KOPT-K1 (cell line): ENCODE data around the gene WSB2.

Source experiments
- H3K27ac ChIP-seq: fragments of 200-600 bp; sonication (generic); 2 replicates; pipeline ENCODE4 v1.5.1; 2016; ENCODE audit warnings: antibody characterized with exemption, mild to moderate bottlenecking, low read depth, low read length; ENCODE audit not compliant: poor library complexity, severe bottlenecking
- H3K36me3 ChIP-seq: fragments of 200-600 bp; sonication (generic); 2 replicates; pipeline ENCODE4 v1.5.1; 2017; ENCODE audit warnings: antibody characterized with exemption, mild to moderate bottlenecking, low read length, moderate library complexity; ENCODE audit not compliant: insufficient read depth
- H3K9me3 ChIP-seq: fragments of 200-600 bp; sonication (generic); 2 replicates; pipeline ENCODE4 v1.5.1; 2017; ENCODE audit warnings: antibody characterized with exemption, low read length, mild to moderate bottlenecking; ENCODE audit not compliant: insufficient read depth, poor library complexity, severe bottlenecking

WSB2 gene

DNA sequence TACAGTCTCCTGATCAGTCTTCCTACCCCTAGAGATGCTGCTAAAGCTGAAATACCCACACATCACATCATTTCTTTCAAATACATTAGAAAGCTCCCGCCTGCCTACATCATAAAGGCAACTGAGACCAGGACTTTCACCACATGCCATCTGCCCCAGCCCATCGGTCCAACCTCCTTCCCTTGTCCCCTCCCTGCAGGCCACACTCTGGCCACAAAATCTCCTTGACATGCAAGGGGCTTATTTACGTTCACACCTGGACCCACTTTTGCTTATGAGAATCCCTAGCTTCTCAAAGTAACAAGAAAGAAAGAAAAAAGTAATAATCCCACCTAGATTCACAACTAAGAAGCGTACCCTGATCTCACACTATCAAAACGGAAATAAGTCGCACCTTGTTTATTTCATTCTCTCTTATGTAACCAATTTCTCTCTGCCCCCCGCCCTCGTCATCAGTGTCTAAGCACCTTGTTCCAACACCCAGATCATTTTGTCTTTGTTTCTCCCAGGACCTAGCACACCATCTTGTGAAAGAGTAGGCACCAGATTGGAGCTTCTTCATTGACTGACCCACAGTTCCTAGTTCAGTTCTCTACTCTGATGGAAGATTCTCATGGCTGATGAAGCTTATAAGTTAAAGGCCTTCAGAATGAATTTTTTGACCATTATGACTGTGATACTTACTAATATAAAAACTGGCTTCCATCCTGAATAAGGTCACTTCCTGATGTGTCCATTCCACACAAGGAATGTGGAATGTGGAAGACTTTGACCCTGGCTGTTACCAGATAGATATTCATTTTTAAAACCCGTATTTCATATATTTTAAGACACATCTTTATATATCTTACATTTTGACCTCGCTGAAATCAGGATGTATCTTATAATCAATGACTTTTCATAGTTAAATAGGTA, 7.7 kb downstream of the WSB2 start:
- H3K9me3 ChIP-seq, result no peaks in the 10 kb centered on the region
- H3K36me3 ChIP-seq, result peaks cover 35% of the 10 kb centered on the region
- H3K27ac ChIP-seq, result no peak overlapping the region

DNA sequence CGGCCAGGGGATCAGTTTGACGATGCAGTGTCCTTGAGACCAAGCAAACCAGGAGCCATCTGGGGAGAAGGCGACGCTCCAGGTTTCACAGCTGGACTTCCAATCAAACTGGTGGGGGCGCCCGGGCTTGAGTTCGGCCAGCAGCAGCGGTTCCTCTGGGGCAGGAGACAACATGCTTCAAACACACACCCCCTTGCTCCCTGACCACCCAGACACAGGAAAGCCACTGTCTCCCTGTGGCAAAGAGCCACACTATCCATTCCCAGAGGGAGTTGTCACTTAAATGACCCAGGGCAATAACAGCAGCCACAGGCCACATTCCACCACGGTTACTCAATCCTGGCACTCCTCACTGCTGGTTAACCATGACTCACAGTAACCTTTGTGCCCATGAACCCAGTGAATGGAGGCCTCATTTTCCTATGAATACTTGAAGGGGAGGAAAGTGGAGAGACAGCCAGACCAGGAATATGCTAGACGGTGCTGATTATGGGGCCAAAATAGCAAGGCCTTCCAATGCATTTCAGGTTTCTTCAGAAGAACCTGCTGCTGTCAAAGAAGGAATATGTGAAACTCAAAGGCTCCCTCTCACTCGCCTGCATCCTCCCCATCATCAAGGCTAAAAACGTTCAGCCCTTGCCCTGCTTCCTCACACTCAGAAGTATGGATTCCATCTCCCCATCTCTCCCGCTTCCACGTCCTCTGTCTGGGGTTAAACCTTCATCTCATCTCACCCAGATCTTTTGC, 8.5 kb downstream of the WSB2 start:
- Histone ChIP-seq H3K36me3 (peaks cover 42% of the 10 kb centered on the region), H3K27ac (no peak overlapping the region), H3K9me3 (no peaks in the 10 kb centered on the region)

DNA sequence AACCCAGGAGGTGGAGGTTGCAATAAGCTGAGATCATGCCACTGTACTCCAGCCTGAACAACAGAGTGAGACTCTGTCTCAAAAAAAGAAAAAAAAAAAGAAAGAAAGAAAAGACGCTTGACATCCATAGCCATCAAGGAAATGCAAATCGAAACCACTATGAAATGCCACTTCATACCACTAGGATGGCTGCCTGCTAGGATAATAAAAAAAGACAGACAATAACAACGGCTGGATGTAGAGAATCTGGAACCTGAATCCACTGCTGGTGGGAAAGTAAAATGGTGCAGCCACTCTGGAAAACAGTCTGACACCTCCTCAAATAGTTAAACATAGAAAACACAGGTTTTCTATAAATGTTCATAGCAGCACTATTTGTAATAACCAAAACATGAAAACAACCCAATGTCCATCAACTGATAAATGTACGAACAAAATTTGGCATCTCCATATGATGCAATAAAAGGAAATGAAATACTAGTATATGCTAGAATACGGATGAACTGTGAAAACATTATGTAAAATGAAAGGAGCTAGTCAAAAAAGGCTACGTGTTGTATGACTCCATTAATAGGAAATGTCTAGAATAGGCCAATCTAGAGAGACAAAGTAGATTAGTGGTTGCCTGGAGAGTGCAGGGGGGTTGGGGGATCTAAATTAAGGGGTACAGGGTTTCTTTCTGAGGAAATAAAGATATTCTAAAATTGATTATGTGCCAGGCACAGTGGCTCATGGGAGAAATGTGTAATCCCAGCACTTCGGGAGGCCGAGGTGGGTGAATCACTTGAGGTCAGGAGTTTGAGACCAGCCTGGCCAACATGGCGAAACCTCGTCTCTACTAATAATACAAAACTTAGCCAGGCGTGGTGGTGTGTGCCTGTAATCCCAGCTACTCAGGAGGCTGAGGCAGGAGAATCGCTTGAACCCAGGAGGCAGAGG, 9.7 kb downstream of the WSB2 start:
- Histone ChIP-seq H3K27ac (no peak overlapping the region), H3K36me3 (peaks cover 42% of the 10 kb centered on the region), H3K9me3 (no peaks in the 10 kb centered on the region)

DNA sequence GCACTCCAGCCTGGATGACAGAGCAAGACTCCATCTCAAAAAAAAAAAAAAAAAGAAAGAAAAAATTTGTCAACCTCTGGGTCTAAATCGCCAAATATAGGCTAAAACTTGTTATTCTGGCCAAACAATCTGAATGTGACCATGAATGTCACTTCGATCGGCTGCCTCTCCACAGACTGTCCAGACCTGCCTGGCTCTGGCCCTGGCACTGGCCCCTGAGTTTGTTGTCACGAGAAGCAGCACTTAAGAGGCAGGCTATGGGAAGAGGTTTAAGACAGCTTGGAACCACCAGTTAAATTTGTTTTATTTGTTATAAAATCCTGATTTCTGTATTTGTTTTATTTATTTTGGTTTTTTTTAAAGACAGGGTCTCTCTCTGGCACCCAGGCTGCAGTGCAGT, 14.5 kb downstream of the WSB2 start:
- Histone ChIP-seq H3K36me3 (peaks cover 66% of the 10 kb centered on the region), H3K9me3 (no peaks in the 10 kb centered on the region), H3K27ac (no peak overlapping the region)

DNA sequence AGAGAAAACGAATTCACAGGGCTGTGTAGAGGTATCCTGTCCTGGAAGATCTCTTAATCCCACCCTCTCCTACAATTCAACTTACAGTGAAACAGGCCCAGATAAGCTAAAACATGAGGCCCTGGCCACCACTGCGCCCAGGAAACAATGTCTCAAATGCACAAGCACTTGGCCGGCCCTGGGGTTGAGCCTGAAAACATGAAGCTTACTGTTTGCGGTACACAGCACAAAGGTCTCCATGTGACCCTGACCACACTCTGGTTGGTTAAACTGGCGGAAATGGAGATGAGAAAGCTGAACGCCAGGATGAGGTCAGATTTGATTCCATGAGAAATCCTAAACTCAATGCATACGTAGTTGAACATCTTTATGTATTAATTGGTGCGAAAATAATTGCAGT, 16.4 kb downstream of the WSB2 start:
- Histone ChIP-seq H3K27ac (no peak overlapping the region), H3K9me3 (no peaks in the 10 kb centered on the region), H3K36me3 (peaks cover 69% of the 10 kb centered on the region)

DNA sequence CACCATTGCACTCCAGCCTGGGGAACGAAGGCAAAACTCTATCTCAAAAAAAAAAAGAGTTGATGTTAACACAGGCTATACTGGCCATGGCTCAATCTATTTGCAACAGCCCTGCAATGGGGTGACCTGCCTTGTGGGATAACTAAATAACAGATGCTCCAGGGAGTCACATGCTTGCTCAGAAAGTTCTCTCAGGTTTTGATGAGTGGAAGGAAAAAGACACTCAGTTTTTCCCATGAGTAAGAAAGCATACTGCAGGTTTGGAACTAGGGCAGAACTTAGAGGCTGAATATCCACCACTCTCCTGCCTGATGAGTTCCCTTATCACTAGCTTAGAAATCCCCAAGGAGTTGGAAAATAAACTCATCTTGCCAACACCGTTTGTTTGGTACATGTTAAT, 16.9 kb downstream of the WSB2 start:
- Histone ChIP-seq H3K36me3 (peaks cover 69% of the 10 kb centered on the region), H3K9me3 (no peaks in the 10 kb centered on the region), H3K27ac (no peak overlapping the region)

DNA sequence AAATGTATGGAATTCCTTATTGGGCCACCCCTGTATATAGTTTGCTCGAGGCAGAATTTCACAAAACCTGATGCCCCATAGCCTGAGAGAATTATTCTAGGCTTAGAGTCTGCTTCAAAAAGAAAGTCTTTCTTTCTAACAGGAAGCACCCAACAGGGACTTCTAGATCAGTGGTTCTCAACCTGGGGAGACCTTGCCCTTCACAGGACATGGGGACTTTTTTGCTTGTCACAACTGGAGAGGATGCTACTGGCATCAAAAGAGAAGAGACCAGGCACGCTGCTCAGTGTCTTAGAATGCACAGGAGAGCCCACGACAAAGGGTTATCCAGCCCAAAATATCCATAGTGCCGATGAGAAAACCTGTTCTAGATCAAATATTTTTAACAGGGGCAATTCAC, 18.9 kb downstream of the WSB2 start:
- Histone ChIP-seq H3K9me3 (no peaks in the 10 kb centered on the region), H3K36me3 (peaks cover 76% of the 10 kb centered on the region), H3K27ac (no peak overlapping the region)

DNA sequence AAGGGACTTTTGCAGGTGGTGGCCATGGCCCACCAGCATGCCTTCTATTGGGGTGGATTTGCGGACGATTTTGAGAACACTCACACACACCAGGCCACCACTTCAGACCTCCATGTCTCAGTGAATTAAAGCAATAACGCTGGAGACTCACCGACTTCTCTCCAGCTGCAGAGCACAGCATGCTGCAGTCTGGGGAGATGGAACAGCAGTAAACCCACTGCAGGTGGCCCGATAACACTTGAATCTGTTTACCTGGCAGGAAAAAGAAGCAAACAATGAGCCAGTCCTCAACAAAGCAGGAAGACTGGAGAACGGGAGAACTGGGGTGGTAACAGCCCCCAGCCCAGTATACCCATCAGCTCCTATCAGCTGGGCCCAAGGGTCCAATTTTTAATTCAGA, 22.8 kb downstream of the WSB2 start:
- H3K36me3 ChIP-seq, result peaks cover 97% of the 10 kb centered on the region
- H3K27ac ChIP-seq, result no peak overlapping the region
- no peaks in the 10 kb centered on the region for H3K9me3 ChIP-seq

DNA sequence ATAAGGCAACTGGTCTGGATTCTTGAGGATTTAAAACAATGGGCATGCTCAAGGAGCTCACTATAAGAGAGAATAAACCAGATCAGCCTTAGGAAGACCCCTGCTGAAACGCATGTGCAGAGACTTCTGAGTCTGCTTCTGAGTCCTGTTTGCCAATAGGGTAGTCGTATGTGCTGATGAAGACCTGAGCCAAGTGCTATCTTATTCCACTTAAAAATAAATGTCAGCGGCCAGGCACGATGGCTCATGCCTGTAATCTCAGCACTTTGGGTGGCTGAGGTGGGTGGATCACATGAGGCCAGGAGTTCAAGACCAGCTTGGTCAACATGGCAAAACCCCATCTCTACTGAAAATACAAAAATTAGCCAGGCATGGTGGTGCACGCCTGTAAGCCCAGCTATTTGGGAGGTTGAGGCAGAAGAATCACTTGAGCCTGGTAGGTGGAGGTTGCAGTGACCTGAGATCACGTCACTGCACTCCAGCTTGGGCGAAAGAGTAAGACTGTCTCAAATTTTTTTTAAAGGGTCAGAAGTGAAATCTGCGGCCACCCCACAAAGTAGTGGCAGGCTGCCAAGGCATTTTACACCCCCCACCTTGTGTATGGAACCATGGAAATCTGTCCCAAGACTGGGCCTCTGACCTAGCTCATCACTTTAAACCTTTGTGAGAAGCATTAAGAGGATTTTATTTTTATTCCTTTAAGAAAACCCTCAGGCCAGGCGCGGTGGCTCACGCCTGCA, 24.1 kb downstream of the WSB2 start:
- peaks cover 97% of the 10 kb centered on the region for H3K36me3 ChIP-seq
- H3K9me3 ChIP-seq, result no peaks in the 10 kb centered on the region
- H3K27ac ChIP-seq, result no peak overlapping the region

DNA sequence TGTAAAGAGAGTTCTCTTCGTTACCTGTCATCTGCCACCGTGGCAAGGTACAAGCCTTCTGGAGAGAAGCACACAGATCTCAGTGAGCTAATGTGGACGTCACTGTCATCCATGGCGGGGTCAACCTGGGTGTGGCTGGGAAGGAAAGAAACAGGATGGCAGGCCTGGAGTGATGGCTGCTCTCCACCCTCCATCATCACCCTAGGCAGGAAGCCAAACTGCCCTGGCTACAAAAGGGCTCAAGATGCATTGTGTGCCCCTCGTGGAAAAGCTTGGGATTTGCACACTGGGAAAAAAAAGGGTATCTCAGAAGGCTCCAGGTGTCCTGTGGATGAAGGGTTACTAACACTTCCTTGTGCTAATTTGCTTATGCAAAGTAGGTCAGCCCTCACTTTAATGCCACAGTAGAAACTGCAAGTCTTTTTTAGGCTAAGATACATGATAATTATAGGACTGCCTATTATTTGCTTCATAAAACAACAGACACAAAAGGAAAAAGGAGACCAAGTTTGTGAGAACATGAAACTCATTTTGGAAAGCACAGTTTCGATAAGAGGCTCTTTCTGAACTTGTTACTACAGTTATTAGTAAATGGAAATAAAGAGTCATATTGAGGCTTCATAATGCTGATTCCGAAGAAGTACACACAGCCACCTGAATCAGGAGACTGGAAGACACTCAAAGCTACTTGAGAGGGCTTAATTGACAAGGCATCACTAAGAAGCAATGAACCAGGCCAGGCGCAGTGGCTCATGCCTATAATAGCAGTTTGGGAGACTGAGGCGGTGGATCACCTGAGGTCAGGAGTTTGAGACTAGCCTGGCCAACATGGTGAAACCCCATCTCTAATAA, 25.6 kb downstream of the WSB2 start:
- H3K9me3 ChIP-seq, result no peaks in the 10 kb centered on the region
- peaks cover 100% of the 10 kb centered on the region for H3K36me3 ChIP-seq
- H3K27ac ChIP-seq, result no peak overlapping the region

DNA sequence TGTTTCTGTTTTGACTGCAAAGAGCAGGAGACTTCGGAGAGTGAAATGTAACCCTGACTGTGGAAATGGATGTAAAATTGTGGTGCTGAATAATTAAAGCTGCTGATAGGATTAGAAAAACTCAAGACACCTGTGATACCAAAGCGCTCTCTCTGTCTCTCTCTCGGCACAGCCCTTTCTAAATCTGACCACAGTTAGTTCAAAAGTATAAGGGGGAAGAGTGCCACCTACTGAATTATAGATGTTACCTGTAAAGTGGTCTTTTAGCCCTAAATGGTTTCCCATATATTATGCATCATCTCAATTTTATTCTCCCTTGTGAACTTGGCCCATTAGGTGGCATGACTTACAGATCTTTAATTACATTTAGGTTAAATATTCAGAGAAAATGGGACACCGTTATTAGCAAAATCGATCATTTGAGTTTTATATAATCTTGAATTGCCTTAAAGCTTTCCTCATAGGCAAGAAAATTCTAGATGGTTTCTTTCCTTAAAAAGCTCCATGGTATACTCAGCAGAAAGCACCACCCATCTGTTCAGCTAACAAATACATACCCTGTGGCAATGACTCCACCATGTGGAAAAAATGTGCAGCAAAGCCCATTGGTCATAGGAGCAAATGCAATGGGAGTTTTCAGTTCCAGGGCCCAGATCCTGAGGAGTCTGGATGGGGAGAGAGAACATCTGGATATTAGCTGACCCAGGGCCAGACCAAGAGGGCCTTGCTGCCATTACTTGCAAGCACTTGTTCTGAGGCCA, 26.4 kb downstream of the WSB2 start:
- no peak overlapping the region for H3K27ac ChIP-seq
- peaks cover 100% of the 10 kb centered on the region for H3K36me3 ChIP-seq
- no peaks in the 10 kb centered on the region for H3K9me3 ChIP-seq

DNA sequence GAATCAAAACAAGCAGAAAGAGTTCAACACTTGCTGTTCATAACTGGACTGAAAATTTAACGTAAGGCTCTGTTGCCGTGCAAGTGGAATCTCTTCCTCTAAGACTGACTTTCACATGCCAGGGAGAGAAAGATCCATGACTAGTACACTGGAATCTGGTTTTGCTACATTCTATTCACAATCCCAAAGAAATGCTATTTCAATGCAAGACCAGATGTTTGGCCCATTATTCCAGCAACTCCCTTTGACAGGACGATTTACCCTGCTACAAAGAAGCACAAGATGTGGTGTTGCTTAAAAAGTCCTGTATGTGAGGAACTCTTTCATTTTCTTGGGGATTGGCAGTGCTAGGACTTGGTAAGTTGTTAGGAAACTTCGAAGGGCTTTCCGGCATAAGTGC, 27.1 kb downstream of the WSB2 start:
- no peak overlapping the region for H3K27ac ChIP-seq
- no peaks in the 10 kb centered on the region for H3K9me3 ChIP-seq
- peaks cover 100% of the 10 kb centered on the region for H3K36me3 ChIP-seq

DNA sequence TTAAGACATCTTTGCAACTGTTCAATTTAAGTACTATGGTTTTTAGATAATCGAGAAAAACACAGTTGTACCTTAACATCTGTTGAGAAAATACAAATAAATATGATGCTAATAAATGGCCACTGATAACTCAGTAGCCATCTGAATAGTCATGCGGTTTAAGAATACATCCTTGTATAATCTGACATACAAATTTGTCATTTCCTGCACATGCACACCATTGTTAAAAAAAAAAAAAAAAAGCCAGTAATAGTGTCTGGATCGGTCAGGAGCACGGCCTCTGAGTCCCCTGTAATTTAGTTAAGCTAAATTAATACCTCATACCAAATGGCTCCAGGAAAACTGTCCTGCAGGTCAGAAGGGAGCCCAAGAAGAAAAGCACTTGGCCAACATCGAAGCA, 27.7 kb downstream of the WSB2 start:
- H3K36me3 ChIP-seq, result peaks cover 100% of the 10 kb centered on the region
- no peaks in the 10 kb centered on the region for H3K9me3 ChIP-seq
- H3K27ac ChIP-seq, result no peak overlapping the region
